Measurements from ENCODE around the gene PWWP2B.

GRCh38 chr10:132410779-132411532, 14.0 kb downstream of the PWWP2B start:
- no peak for TF ChIP-seq EZH2 (IDR thresholded peaks at IDR 0.05; ENCODE audit: borderline replicate concordance, low read length)
- TF ChIP-seq, protein P1, sequence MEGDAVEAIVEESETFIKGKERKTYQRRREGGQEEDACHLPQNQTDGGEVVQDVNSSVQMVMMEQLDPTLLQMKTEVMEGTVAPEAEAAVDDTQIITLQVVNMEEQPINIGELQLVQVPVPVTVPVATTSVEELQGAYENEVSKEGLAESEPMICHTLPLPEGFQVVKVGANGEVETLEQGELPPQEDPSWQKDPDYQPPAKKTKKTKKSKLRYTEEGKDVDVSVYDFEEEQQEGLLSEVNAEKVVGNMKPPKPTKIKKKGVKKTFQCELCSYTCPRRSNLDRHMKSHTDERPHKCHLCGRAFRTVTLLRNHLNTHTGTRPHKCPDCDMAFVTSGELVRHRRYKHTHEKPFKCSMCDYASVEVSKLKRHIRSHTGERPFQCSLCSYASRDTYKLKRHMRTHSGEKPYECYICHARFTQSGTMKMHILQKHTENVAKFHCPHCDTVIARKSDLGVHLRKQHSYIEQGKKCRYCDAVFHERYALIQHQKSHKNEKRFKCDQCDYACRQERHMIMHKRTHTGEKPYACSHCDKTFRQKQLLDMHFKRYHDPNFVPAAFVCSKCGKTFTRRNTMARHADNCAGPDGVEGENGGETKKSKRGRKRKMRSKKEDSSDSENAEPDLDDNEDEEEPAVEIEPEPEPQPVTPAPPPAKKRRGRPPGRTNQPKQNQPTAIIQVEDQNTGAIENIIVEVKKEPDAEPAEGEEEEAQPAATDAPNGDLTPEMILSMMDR (IDR thresholded peaks at IDR 0.05; ENCODE audit: low read length), result no peak

Data from OCI-LY1 (cell line).